ENCODE measurements around the gene SSTR4.

DNA sequence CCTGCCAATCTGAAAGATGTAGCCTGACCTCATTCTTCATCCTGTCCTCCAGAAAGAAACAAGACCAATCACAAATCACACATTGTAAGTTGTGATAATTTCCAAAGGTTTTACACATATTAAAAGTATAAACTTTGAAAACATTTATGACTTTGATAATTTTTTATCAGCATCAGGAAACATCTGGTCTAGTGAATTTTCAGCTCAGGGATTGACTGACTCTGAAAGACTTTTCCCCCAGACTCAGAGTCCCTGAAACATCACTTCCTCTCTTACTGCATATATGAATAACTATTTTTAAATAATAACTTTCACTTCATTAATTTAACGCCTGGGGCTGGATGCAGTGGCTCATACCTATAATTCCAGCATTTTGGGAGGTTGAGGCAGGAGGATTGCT lies 48.5 kb upstream of the SSTR4 start:
- TF ChIP-seq RARB (CRISPR knock-in tag; IDR thresholded peaks at IDR 0.05) (no peak), CSDC2 (CRISPR knock-in tag; IDR thresholded peaks at IDR 0.05) (no peak)
